Panc1 (cell line): Measurements from ENCODE around the gene KIAA1217.

Experiments used
- REST ChIP-seq, 2 experiments: IDR thresholded peaks; 2 replicates each; pipeline ENCODE4 v1.6.1; 2011 to 2012; ENCODE audit warnings: low read depth in 2 of 2, control low read depth in 1 of 2, low read length in 1 of 2, mild to moderate bottlenecking in 1 of 2, moderate library complexity in 1 of 2; ENCODE audit not compliant: insufficient read depth in 1 of 2
- SIN3A ChIP-seq: IDR thresholded peaks from 2 replicates; pipeline ENCODE4 v1.6.1; 2012; ENCODE audit warnings: low read depth, mild to moderate bottlenecking, low read length, moderate library complexity, borderline replicate concordance; ENCODE audit not compliant: insufficient read depth

- no peak for TF ChIP-seq REST (IDR thresholded peaks at IDR 0.05; ENCODE audit: insufficient read depth in 1 of 2, low read depth in 2 of 2, low read length in 1 of 2)
- TF ChIP-seq SIN3A: no peak
These were observed 333.7 kb downstream of the KIAA1217 start for GRCh38 chr10:24542314-24543270.
